ENCODE data around the gene NOSTRIN. TPM values are rescaled to one million over a fixed set of nuclear protein-coding genes. Genes with fewer than 3 reads are reported as not detected.

NOSTRIN gene
- polyA plus RNA-seq, 1 donor (not counting 4 experiments of a cell fraction or from before 2014, with no cell fraction given), result not detected

GRCh38 chr2:168773719-168774521 is 28.5 kb upstream of the NOSTRIN start:
- Histone ChIP-seq H3K4me1 (ENCODE audit: control insufficient read depth, extremely low read depth, insufficient read depth, low read length) (no peaks in the 10 kb centered on the region), H3K4me2 (ENCODE audit: control insufficient read depth, extremely low read depth, insufficient read depth, low read depth, low read length) (no peak overlapping the region), H3K36me3 (ENCODE audit: control insufficient read depth in 2 of 2, extremely low read depth in 1 of 2, insufficient read depth in 2 of 2, low read length in 2 of 2) (peaks cover 2 to 7% of the 10 kb centered on the region in 2 experiments), H3K9ac (ENCODE audit: control insufficient read depth, extremely low read depth, insufficient read depth, low read length) (no peak overlapping the region), H3K27ac (ENCODE audit: control insufficient read depth, insufficient read depth, low read length) (no peak overlapping the region), H3K9me1 (ENCODE audit: control insufficient read depth, extremely low read depth, insufficient read depth, low read length) (no peaks in the 10 kb centered on the region), H3K4me3 (ENCODE audit: control insufficient read depth in 2 of 3, extremely low read depth in 1 of 3, insufficient read depth in 2 of 3, low read depth in 1 of 3, low read length in 3 of 3) (no peak overlapping the region), H3K27me3 (ENCODE audit: control insufficient read depth, extremely low read depth, insufficient read depth, low read length) (no peaks in the 10 kb centered on the region), H3K79me2 (ENCODE audit: control insufficient read depth, insufficient read depth, low read length) (no peaks in the 10 kb centered on the region), H4K20me1 (ENCODE audit: control insufficient read depth, extremely low read depth, insufficient read depth, low read length) (no peaks in the 10 kb centered on the region), H3K9me3 (ENCODE audit: control insufficient read depth, low read depth, low read length) (no peaks in the 10 kb centered on the region), H2AFZ (ENCODE audit: control insufficient read depth, low read length) (no peak overlapping the region)
- dilution Hi-C loops (cut with MboI; ENCODE audit: extremely low pct_ligation_motif_present, low sequenced_read_pairs), result no loop called here
- DNase-seq (ENCODE audit: low read depth, low spot score) (no peak), FAIRE-seq (peak; percentile 61)
- TF ChIP-seq, protein P1, sequence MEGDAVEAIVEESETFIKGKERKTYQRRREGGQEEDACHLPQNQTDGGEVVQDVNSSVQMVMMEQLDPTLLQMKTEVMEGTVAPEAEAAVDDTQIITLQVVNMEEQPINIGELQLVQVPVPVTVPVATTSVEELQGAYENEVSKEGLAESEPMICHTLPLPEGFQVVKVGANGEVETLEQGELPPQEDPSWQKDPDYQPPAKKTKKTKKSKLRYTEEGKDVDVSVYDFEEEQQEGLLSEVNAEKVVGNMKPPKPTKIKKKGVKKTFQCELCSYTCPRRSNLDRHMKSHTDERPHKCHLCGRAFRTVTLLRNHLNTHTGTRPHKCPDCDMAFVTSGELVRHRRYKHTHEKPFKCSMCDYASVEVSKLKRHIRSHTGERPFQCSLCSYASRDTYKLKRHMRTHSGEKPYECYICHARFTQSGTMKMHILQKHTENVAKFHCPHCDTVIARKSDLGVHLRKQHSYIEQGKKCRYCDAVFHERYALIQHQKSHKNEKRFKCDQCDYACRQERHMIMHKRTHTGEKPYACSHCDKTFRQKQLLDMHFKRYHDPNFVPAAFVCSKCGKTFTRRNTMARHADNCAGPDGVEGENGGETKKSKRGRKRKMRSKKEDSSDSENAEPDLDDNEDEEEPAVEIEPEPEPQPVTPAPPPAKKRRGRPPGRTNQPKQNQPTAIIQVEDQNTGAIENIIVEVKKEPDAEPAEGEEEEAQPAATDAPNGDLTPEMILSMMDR (optimal IDR thresholded peaks at IDR 0.05 in 1 of 3, IDR thresholded peaks at IDR 0.05 in 1 of 3, conservative IDR thresholded peaks at IDR 0.05 in 1 of 3; ENCODE audit: extremely low read depth in 1 of 3, insufficient read depth in 2 of 3, low read length in 3 of 3), result peak; percentile 81 to 93 (median 87)
- TF ChIP-seq EZH2 (IDR thresholded peaks at IDR 0.05; ENCODE audit: low read length), result no peak

- H3K36me3 ChIP-seq (ENCODE audit: control insufficient read depth in 2 of 2, extremely low read depth in 1 of 2, insufficient read depth in 2 of 2, low read length in 2 of 2), result peaks cover 0 to 4% of the 10 kb centered on the region in 2 experiments
- TF ChIP-seq EZH2 (IDR thresholded peaks at IDR 0.05; ENCODE audit: low read length), result no peak
- TF ChIP-seq, protein P1 (optimal IDR thresholded peaks at IDR 0.05 in 1 of 3, IDR thresholded peaks at IDR 0.05 in 1 of 3, conservative IDR thresholded peaks at IDR 0.05 in 1 of 3; ENCODE audit: extremely low read depth in 1 of 3, insufficient read depth in 2 of 3, low read length in 3 of 3), result no peak
- H2AFZ ChIP-seq (ENCODE audit: control insufficient read depth, low read length), result no peak overlapping the region
- H3K4me3 ChIP-seq (ENCODE audit: control insufficient read depth in 2 of 3, extremely low read depth in 1 of 3, insufficient read depth in 2 of 3, low read depth in 1 of 3, low read length in 3 of 3), result no peak overlapping the region
- no peak overlapping the region for H3K4me2 ChIP-seq (ENCODE audit: control insufficient read depth, extremely low read depth, insufficient read depth, low read depth, low read length)
- no peaks in the 10 kb centered on the region for H3K9me3 ChIP-seq (ENCODE audit: control insufficient read depth, low read depth, low read length)
- FAIRE-seq (no peak), DNase-seq (ENCODE audit: low read depth, low spot score) (no peak)
- dilution Hi-C loops (cut with MboI; ENCODE audit: extremely low pct_ligation_motif_present, low sequenced_read_pairs), result no loop called here
- H3K9ac ChIP-seq (ENCODE audit: control insufficient read depth, extremely low read depth, insufficient read depth, low read length), result no peak overlapping the region
- no peaks in the 10 kb centered on the region for H3K27me3 ChIP-seq (ENCODE audit: control insufficient read depth, extremely low read depth, insufficient read depth, low read length)
- H3K4me1 ChIP-seq (ENCODE audit: control insufficient read depth, extremely low read depth, insufficient read depth, low read length), result no peaks in the 10 kb centered on the region
- no peak overlapping the region for H3K27ac ChIP-seq (ENCODE audit: control insufficient read depth, insufficient read depth, low read length)
- no peaks in the 10 kb centered on the region for H3K79me2 ChIP-seq (ENCODE audit: control insufficient read depth, insufficient read depth, low read length)
- no peaks in the 10 kb centered on the region for H3K9me1 ChIP-seq (ENCODE audit: control insufficient read depth, extremely low read depth, insufficient read depth, low read length)
- no peaks in the 10 kb centered on the region for H4K20me1 ChIP-seq (ENCODE audit: control insufficient read depth, extremely low read depth, insufficient read depth, low read length)
These were observed 26.6 kb upstream of the NOSTRIN start for GRCh38 chr2:168775837-168776236.

Measured in keratinocyte (primary cell).